Measurements from ENCODE around the gene ERC1.

Gene ERC1

DNA sequence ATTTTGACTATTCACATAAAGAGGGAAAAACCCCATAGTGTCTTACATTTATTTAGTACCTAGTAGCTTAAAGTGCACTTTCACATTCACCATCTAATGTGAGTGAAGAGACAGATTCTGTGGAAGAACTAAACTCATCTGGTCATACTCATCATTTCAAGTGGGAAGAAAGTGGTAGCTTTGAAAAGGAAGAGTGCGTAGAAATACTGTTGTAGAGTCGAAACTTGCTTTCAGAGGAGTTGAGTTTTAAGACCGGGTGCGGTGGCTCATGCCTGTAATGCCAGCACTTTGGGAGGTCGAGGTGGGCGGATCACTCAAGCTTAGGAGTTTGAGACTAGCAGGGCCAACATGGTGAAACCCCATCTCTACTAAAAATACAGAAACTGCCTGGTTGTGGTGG is 222.2 kb downstream of the ERC1 start:
- no peak overlapping the region for H3K4me2 ChIP-seq
- no peaks in the 10 kb centered on the region for H3K27me3 ChIP-seq (ENCODE audit: insufficient read depth, low read depth)
- H3K9ac ChIP-seq = no peak overlapping the region
- H4K20me1 ChIP-seq (ENCODE audit: insufficient read depth) = no peaks in the 10 kb centered on the region
- peaks cover 28% of the 10 kb centered on the region for H3K4me1 ChIP-seq (ENCODE audit: low read depth, poor library complexity, severe bottlenecking)
- no peak overlapping the region for H3K4me3 ChIP-seq (IDR thresholded peaks at IDR 0.05; ENCODE audit: insufficient read depth, low read depth, low read length)
- TF ChIP-seq, protein P1, sequence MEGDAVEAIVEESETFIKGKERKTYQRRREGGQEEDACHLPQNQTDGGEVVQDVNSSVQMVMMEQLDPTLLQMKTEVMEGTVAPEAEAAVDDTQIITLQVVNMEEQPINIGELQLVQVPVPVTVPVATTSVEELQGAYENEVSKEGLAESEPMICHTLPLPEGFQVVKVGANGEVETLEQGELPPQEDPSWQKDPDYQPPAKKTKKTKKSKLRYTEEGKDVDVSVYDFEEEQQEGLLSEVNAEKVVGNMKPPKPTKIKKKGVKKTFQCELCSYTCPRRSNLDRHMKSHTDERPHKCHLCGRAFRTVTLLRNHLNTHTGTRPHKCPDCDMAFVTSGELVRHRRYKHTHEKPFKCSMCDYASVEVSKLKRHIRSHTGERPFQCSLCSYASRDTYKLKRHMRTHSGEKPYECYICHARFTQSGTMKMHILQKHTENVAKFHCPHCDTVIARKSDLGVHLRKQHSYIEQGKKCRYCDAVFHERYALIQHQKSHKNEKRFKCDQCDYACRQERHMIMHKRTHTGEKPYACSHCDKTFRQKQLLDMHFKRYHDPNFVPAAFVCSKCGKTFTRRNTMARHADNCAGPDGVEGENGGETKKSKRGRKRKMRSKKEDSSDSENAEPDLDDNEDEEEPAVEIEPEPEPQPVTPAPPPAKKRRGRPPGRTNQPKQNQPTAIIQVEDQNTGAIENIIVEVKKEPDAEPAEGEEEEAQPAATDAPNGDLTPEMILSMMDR (conservative IDR thresholded peaks at IDR 0.05; ENCODE audit: low read depth, low read length) = no peak
- no peaks in the 10 kb centered on the region; the same call in 1 of the 2 replicates for H3K79me2 ChIP-seq (ENCODE audit: insufficient read depth, low read depth)
- H3K36me3 ChIP-seq (ENCODE audit: insufficient read depth) = no peaks in the 10 kb centered on the region
- H3K27ac ChIP-seq = no peak overlapping the region
- H2AFZ ChIP-seq (ENCODE audit: low read depth) = no peak overlapping the region

DNA sequence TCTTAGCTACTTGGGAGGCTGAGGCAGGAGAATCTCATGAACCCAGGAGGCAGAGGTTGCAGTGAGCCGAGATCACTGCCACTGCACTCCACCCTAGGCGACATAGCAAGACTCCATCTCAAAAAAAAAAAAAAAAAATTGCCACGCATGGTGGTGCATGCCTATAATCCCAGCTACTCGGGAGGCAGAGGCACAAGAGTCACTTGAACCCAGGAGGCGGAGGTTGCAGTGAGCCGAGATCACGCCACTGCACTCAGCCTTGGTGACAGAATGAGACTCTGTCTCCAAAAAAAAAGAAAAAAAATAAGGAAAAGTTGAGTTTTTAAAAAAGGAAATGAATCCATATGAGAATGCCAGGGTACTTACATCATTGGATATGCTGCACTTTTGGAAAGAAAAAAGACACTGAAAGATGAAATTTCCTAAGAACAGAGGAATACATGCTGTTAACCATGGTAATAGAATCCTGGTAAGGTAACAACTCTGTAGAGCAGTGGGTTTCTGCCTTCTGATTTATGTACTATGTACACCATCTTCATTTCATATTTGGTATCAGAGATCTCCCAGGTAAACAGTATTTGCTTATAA is 222.7 kb downstream of the ERC1 start:
- Histone ChIP-seq H3K4me3 (IDR thresholded peaks at IDR 0.05; ENCODE audit: insufficient read depth, low read depth, low read length) (no peak overlapping the region), H2AFZ (ENCODE audit: low read depth) (no peak overlapping the region), H3K4me2 (no peak overlapping the region), H4K20me1 (ENCODE audit: insufficient read depth) (no peaks in the 10 kb centered on the region), H3K79me2 (ENCODE audit: insufficient read depth, low read depth) (no peaks in the 10 kb centered on the region; the same call in 1 of the 2 replicates), H3K36me3 (ENCODE audit: insufficient read depth) (no peaks in the 10 kb centered on the region), H3K27ac (no peak overlapping the region), H3K27me3 (ENCODE audit: insufficient read depth, low read depth) (no peaks in the 10 kb centered on the region), H3K9ac (no peak overlapping the region), H3K4me1 (ENCODE audit: low read depth, poor library complexity, severe bottlenecking) (peaks cover 28% of the 10 kb centered on the region)
- TF ChIP-seq, protein P1 (conservative IDR thresholded peaks at IDR 0.05; ENCODE audit: low read depth, low read length) = no peak

DNA sequence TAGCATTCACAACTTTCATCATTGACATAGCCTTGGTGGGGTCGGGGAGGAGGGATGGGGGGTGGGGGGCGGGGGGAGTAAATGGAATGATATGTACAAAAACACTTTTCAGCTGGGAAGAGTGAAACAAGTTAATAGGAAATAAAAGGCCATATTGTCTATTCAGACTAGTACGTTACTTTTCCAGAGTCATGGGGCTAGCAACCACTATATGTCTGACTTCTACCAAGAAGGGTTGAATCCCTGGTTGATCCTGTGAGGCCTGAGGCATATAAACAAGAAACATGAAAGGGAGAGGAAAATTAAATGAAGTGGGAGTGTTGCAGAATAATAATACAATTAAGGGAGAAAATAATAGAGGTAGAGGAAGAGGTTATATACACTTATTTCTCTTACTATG is 225.5 kb downstream of the ERC1 start:
- Histone ChIP-seq H3K4me2 (no peak overlapping the region), H3K9ac (no peak overlapping the region)

DNA sequence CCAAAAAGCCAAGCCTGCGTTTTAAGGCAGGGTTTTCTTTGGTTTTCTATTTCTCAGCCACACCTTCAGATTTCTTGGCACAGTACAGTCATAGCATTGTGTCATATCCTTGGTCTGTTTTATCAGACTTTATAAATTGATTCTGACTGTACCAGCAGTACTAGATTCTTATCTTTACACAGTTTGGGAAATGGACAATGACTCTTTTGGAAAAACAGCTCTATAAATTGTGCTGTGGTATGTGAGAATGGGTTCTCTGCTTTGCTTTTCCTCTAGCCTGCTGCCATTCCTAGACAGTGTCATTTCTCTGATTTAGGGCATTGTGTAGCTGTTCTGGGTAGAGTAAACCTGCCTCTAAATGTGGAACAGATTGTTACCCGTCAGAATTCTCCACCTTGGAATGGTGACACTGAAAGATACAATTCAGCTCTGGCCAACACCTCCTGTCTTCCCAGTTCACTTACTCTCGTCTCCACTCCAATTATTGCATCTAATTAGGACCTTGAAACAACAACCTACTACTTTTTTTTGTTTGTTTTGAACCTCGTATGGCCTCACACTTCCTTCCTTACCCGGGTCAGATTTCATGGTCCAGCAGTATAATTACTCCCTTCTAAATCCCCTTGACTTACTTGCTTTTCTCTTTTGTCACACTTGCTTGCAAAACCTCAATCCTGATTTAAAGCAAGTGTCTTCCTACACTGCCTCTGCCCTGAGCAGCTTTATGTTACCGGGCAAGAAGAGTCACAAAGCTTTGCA is 226.3 kb downstream of the ERC1 start:
- no peaks in the 10 kb centered on the region for H3K79me2 ChIP-seq (ENCODE audit: insufficient read depth, low read depth)
- no peak overlapping the region for H3K4me3 ChIP-seq (IDR thresholded peaks at IDR 0.05; ENCODE audit: insufficient read depth, low read depth, low read length)
- no peak overlapping the region for H2AFZ ChIP-seq (ENCODE audit: low read depth)
- no peak overlapping the region for H3K4me2 ChIP-seq
- no peaks in the 10 kb centered on the region for H3K27me3 ChIP-seq (ENCODE audit: insufficient read depth, low read depth)
- H3K36me3 ChIP-seq (ENCODE audit: insufficient read depth) = no peaks in the 10 kb centered on the region
- peaks cover 10% of the 10 kb centered on the region for H3K4me1 ChIP-seq (ENCODE audit: low read depth, poor library complexity, severe bottlenecking)
- no peak overlapping the region for H3K27ac ChIP-seq
- TF ChIP-seq, protein P1 (conservative IDR thresholded peaks at IDR 0.05; ENCODE audit: low read depth, low read length) = no peak
- no peak overlapping the region for H3K9ac ChIP-seq
- no peaks in the 10 kb centered on the region for H4K20me1 ChIP-seq (ENCODE audit: insufficient read depth)

More for the DNA sequence above, 225.5 kb downstream of the ERC1 start:
- no peaks in the 10 kb centered on the region for H3K36me3 ChIP-seq (ENCODE audit: insufficient read depth)
- no peaks in the 10 kb centered on the region for H4K20me1 ChIP-seq (ENCODE audit: insufficient read depth)
- no peaks in the 10 kb centered on the region; the same call in 1 of the 2 replicates for H3K79me2 ChIP-seq (ENCODE audit: insufficient read depth, low read depth)
- TF ChIP-seq, protein P1 (conservative IDR thresholded peaks at IDR 0.05; ENCODE audit: low read depth, low read length) = no peak
- no peak overlapping the region for H3K27ac ChIP-seq
- H3K27me3 ChIP-seq (ENCODE audit: insufficient read depth, low read depth) = no peaks in the 10 kb centered on the region
- no peak overlapping the region for H2AFZ ChIP-seq (ENCODE audit: low read depth)
- no peak overlapping the region for H3K4me3 ChIP-seq (IDR thresholded peaks at IDR 0.05; ENCODE audit: insufficient read depth, low read depth, low read length)
- H3K4me1 ChIP-seq (ENCODE audit: low read depth, poor library complexity, severe bottlenecking) = peaks cover 10% of the 10 kb centered on the region
